NOMO-1 (cell line): ENCODE data around the gene IVL.

Experiments used
- DNase-seq, 2 experiments: peaks; one replicate each; lab custom pipeline; 2025; ENCODE audit not compliant: unreplicated experiment in 2 of 2; lab: John Stamatoyannopoulos, UW

Gene IVL

GRCh38 chr1:152886758-152887409 lies 21.5 kb upstream of the IVL start:
- no peak for DNase-seq

- DNase-seq: no peak
Observed at GRCh38 chr1:152888126-152888525, 20.2 kb upstream of the IVL start.

GRCh38 chr1:152899027-152899426 lies 9.3 kb upstream of the IVL start:
- no peak for DNase-seq

- no peak for DNase-seq
Observed at GRCh38 chr1:152899883-152900282, 8.5 kb upstream of the IVL start.

- DNase-seq: no peak
Observed at GRCh38 chr1:152901631-152902030, 6.7 kb upstream of the IVL start.

- DNase-seq: no peak
Observed at GRCh38 chr1:152902636-152903035, 5.7 kb upstream of the IVL start.

GRCh38 chr1:152904688-152905440 lies 3.5 kb upstream of the IVL start:
- no peak for DNase-seq

- DNase-seq: no peak
Observed at GRCh38 chr1:152906023-152906565, 2.3 kb upstream of the IVL start.

- DNase-seq: no peak
Observed at GRCh38 chr1:152909206-152909605, 860 bp downstream of the IVL start.

GRCh38 chr1:152912471-152912870 lies 4.1 kb downstream of the IVL start:
- DNase-seq: no peak

GRCh38 chr1:152912900-152913299 lies 4.6 kb downstream of the IVL start:
- DNase-seq: no peak

GRCh38 chr1:152917794-152918193 lies 9.4 kb downstream of the IVL start:
- no peak for DNase-seq

GRCh38 chr1:152919071-152919470 lies 10.7 kb downstream of the IVL start:
- no peak for DNase-seq

- DNase-seq: no peak
Observed at GRCh38 chr1:152924191-152924590, 15.8 kb downstream of the IVL start.

- no peak for DNase-seq
Observed at GRCh38 chr1:152926091-152926490, 17.7 kb downstream of the IVL start.

- no peak for DNase-seq
Observed at GRCh38 chr1:152928671-152929070, 20.3 kb downstream of the IVL start.

GRCh38 chr1:152932170-152932811 lies 23.9 kb downstream of the IVL start:
- no peak for DNase-seq

GRCh38 chr1:152933196-152933595 lies 24.9 kb downstream of the IVL start:
- DNase-seq: no peak

- no peak for DNase-seq
Observed at GRCh38 chr1:152940614-152941013, 32.3 kb downstream of the IVL start.

- DNase-seq: no peak
Observed at GRCh38 chr1:152941037-152941711, 32.8 kb downstream of the IVL start.

- DNase-seq: no peak
Observed at GRCh38 chr1:152942161-152942560, 33.8 kb downstream of the IVL start.
